ENCODE data around the gene KLF6. TPM values are rescaled to one million over a fixed set of nuclear protein-coding genes. Genes with fewer than 3 reads are reported as not detected.

KLF6 gene
- polyA plus RNA-seq, 1 experiment, result 47.2 TPM

- ChIA-PET CTCF (interaction anchor here (0.7 kb wide), 1 partner anchor 216 kb away, joined by 4 read pairs; no protein-coding TSS in a partner anchor), POLR2A (no interaction called here)
- Histone ChIP-seq H3K27ac (ENCODE audit: low read depth, low read length) (no peak overlapping the region), H3K9me3 (ENCODE audit: control insufficient read depth, insufficient read depth, low read length) (peaks cover 3% of the 10 kb centered on the region; the same call in 1 of the 2 replicates), H3K4me3 (ENCODE audit: low read depth, low read length) (no peak overlapping the region), H3K27me3 (ENCODE audit: control insufficient read depth, insufficient read depth, low read length) (no peaks in the 10 kb centered on the region)
- DNase-seq (ENCODE audit: low read depth, low spot score), result no peak
- TF ChIP-seq CTCF (IDR thresholded peaks at IDR 0.05; ENCODE audit: low read depth, low read length), result no peak
Measured at GRCh38 chr10:3748484-3748883, 36.5 kb downstream of the KLF6 start.

- Histone ChIP-seq H3K27me3 (ENCODE audit: control insufficient read depth, insufficient read depth, low read length) (no peaks in the 10 kb centered on the region), H3K27ac (ENCODE audit: low read depth, low read length) (no peak overlapping the region), H3K4me3 (ENCODE audit: low read depth, low read length) (no peak overlapping the region), H3K9me3 (ENCODE audit: control insufficient read depth, insufficient read depth, low read length) (peaks cover 3% of the 10 kb centered on the region; the same call in 1 of the 2 replicates)
- ChIA-PET CTCF (interaction anchor here (0.7 kb wide), 1 partner anchor 215 kb away, joined by 4 read pairs; no protein-coding TSS in a partner anchor), POLR2A (no interaction called here)
- no peak for DNase-seq (ENCODE audit: low read depth, low spot score)
- no peak for TF ChIP-seq CTCF (IDR thresholded peaks at IDR 0.05; ENCODE audit: low read depth, low read length)
Measured at GRCh38 chr10:3747984-3748383, 37.0 kb downstream of the KLF6 start.

- DNase-seq (ENCODE audit: low read depth, low spot score), result no peak
- TF ChIP-seq CTCF (IDR thresholded peaks at IDR 0.05; ENCODE audit: low read depth, low read length), result no peak
- Histone ChIP-seq H3K27me3 (ENCODE audit: control insufficient read depth, insufficient read depth, low read length) (no peaks in the 10 kb centered on the region), H3K4me3 (ENCODE audit: low read depth, low read length) (no peak overlapping the region), H3K9me3 (ENCODE audit: control insufficient read depth, insufficient read depth, low read length) (peaks cover 3% of the 10 kb centered on the region; the same call in 1 of the 2 replicates), H3K27ac (ENCODE audit: low read depth, low read length) (no peak overlapping the region)
- ChIA-PET CTCF (interaction anchor here (0.7 kb wide), 1 partner anchor 215 kb away, joined by 4 read pairs; no protein-coding TSS in a partner anchor), POLR2A (no interaction called here)
Measured at GRCh38 chr10:3747248-3747960, 37.6 kb downstream of the KLF6 start.

GRCh38 chr10:3746634-3747033, 38.4 kb downstream of the KLF6 start:
- no peak for TF ChIP-seq CTCF (IDR thresholded peaks at IDR 0.05; ENCODE audit: low read depth, low read length)
- H3K27ac ChIP-seq (ENCODE audit: low read depth, low read length), result no peak overlapping the region
- no peaks in the 10 kb centered on the region for H3K27me3 ChIP-seq (ENCODE audit: control insufficient read depth, insufficient read depth, low read length)
- CTCF ChIA-PET, result no interaction called here
- no peak overlapping the region for H3K4me3 ChIP-seq (ENCODE audit: low read depth, low read length)
- POLR2A ChIA-PET, result no interaction called here
- no peak for DNase-seq (ENCODE audit: low read depth, low spot score)
- H3K9me3 ChIP-seq (ENCODE audit: control insufficient read depth, insufficient read depth, low read length), result peaks cover 3% of the 10 kb centered on the region; the same call in 1 of the 2 replicates

GRCh38 chr10:3745521-3745920, 39.5 kb downstream of the KLF6 start:
- peaks cover 3% of the 10 kb centered on the region; the same call in 1 of the 2 replicates for H3K9me3 ChIP-seq (ENCODE audit: control insufficient read depth, insufficient read depth, low read length)
- CTCF ChIA-PET, result no interaction called here
- no peak for DNase-seq (ENCODE audit: low read depth, low spot score)
- H3K27me3 ChIP-seq (ENCODE audit: control insufficient read depth, insufficient read depth, low read length), result no peaks in the 10 kb centered on the region
- no peak overlapping the region for H3K27ac ChIP-seq (ENCODE audit: low read depth, low read length)
- POLR2A ChIA-PET, result no interaction called here
- no peak overlapping the region for H3K4me3 ChIP-seq (ENCODE audit: low read depth, low read length)
- no peak for TF ChIP-seq CTCF (IDR thresholded peaks at IDR 0.05; ENCODE audit: low read depth, low read length)
